Measurements from ENCODE around the gene SGCB.

Gene SGCB

DNA sequence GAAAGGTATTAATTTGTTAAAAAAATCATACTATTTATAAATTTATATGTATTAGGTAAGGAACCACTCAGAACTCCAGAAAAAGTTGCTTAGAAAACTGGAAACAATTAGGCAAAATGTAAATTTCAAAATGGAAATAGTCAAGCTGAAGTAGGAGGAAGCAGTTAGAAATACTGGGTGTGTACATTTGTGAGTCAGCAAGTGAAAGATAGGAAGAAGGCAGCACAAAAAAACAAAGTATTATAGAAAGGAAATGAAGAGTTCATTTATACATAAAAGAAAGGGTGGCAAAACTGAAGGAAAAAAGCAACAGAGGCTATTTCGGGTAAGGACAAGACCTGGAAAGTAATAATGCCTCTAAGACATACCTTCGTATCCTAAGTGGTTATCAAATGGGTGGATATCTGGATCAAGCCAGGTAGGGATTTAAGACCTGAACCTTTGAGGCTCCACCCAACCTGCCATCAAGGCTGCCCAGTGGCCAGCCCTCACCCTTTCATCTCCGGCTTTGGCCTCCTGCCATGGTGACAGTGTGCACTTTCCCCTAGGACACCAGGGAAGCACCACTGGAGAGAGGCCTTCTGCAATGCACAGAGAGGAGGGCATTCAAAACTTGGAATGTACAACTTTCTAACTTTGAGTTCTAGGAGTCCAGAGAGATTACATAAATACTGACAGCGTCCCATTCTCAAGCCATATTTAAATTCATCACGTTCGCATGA lies 18.0 kb downstream of the SGCB start, which contains the start of gene LRRC66:
TSS of gene LRRC66 (minus strand) at position 428 of the 722 bp plus-strand sequence. CDS start 2,750 bp downstream, outside the sequence.
- DNase-seq (ENCODE audit: low spot score) = no peak

- DNase-seq (ENCODE audit: low spot score) = no peak
Observed at GRCh38 chr4:52017814-52018213, 20.3 kb downstream of the SGCB start.

DNA sequence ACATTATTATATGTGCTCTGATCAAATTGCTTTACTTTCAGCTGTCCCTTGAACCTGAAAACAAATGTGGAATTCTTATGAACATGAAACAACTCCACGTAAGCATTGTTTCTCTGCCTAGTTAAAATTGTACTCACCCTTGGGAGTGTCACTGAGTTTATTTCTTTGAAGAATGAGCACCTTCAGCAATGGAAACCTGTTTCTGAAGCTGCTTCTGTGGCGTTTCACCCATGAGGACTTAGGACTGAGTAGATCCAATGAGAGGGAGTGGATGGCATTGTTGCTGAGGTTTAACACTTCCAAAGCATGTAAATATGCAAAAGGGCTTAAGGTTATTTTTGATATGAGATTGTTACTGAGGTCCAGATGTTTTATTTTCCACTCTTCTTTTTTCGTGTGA lies 21.1 kb downstream of the SGCB start:
- no peak for DNase-seq (ENCODE audit: low spot score)

DNA sequence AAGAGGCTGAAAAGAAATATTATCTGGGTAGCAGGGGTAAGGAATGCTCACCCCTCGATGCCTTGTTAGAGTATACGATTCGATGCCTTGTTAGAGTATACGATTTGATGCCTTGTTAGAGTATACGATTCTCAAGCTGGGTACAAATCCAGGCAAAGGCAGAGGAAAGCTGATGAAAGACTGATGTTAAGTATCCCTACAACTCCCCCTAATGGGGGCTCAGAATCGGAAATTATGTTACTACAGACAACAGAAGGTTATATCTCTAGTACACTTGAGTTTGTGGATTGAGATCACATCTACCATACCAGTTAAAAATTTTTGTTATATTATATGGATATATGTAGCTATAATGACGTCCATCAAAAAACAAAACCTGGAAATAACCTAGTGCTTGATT lies 22.7 kb downstream of the SGCB start:
- DNase-seq (ENCODE audit: low spot score) = no peak

- no peak for DNase-seq (ENCODE audit: low spot score)
Observed at GRCh38 chr4:52014903-52015302, 23.2 kb downstream of the SGCB start.

DNA sequence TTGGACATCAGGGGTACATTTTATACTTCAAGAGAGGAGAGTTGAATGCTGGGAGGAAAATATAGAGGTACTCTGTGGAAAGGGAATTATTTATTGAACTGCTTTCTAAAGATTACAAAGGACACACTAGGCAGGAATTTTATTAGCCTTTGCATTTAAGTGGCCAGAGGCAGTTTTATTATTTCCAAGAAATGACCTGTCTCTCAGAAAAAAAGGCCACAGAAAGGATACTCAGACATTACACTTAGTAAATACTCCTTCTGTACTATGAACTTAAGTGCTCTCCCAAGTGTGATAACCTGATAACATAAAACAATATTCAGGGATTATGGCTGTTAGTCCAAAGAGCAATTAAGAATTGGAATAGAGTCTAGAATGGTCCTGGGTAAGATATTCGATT lies 25.4 kb downstream of the SGCB start:
- no peak for DNase-seq (ENCODE audit: low spot score)

DNA sequence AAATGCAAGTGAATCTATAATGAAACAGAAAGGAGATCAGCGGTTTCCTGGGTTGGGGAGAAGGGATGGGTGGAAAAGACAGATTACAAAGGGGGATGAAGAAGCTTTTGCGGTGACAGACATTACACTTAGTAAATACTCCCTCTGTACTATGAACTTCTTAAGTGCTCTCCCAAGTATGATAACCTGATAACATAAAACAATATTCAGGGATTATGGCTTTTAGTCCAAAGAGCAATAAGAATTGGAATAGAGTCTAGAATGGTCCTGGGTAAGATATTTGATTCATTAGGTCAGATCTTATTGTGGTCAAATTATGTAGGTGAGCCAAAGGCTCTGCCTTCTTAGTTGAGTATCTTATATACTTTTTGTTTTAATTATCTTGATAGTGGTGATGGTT lies 27.1 kb downstream of the SGCB start:
- no peak for DNase-seq (ENCODE audit: low spot score)

- no peak for DNase-seq (ENCODE audit: low spot score)
Observed at GRCh38 chr4:52006887-52007286, 31.2 kb downstream of the SGCB start.

GRCh38 chr4:52005604-52006273 lies 32.4 kb downstream of the SGCB start:
- DNase-seq (ENCODE audit: low spot score) = no peak

GRCh38 chr4:52004414-52004813 lies 33.7 kb downstream of the SGCB start:
- DNase-seq (ENCODE audit: low spot score) = no peak

- DNase-seq (ENCODE audit: low spot score) = no peak
Observed at GRCh38 chr4:52001616-52002015, 36.5 kb downstream of the SGCB start.

- DNase-seq (ENCODE audit: low spot score) = no peak
Observed at GRCh38 chr4:51999250-51999649, 38.8 kb downstream of the SGCB start.

DNA sequence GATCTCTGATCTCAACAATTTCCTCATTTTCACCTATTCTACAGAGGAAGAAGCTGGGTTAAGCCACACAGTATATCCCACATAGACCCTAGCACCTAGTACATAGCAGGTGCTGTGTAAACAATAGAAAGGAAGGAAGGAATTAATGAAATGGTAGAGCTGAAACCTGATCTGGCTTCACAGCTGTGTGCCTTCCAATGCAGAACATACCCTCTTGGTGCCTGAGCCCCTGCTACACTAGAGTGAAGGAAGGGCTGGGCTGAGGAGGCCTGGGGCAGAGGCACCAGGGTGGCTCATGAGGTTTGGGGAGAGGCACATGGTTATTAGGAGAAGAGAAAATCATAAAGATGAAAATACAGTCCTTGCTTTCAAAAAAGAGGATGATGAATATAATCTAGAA lies 39.3 kb downstream of the SGCB start:
- no peak for DNase-seq (ENCODE audit: low spot score)

DNA sequence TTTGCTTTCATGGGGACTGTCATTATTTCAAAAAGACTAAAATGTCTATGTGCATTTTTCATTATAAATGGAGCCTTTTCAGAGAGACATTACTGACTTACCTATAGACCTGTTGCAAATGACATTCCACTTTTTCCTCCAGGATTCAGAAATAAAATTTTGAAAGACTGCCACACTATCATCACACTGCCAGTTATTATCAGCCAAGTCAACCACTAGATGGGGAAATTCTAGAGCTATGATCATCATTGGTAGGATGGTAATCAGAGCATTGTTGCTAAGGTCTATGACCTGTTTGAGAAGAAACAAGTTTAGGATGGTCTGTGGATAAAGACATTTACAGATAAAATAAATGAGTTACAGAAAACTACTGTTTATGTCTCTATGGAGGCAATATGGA lies 40.5 kb downstream of the SGCB start:
- DNase-seq (ENCODE audit: low spot score) = no peak

- DNase-seq (ENCODE audit: low spot score) = no peak
Observed at GRCh38 chr4:51995647-51996220, 42.4 kb downstream of the SGCB start.

Measured in cerebellar cortex (tissue), 1 donor.